ENCODE measurements around the gene TMEM187. TPM values are rescaled to one million over a fixed set of nuclear protein-coding genes. Genes with fewer than 3 reads are reported as not detected.

TMEM187 gene
- total and polyA plus RNA-seq, 12 donors = 4.0 to 29.2 (median 12.9) TPM

DNA sequence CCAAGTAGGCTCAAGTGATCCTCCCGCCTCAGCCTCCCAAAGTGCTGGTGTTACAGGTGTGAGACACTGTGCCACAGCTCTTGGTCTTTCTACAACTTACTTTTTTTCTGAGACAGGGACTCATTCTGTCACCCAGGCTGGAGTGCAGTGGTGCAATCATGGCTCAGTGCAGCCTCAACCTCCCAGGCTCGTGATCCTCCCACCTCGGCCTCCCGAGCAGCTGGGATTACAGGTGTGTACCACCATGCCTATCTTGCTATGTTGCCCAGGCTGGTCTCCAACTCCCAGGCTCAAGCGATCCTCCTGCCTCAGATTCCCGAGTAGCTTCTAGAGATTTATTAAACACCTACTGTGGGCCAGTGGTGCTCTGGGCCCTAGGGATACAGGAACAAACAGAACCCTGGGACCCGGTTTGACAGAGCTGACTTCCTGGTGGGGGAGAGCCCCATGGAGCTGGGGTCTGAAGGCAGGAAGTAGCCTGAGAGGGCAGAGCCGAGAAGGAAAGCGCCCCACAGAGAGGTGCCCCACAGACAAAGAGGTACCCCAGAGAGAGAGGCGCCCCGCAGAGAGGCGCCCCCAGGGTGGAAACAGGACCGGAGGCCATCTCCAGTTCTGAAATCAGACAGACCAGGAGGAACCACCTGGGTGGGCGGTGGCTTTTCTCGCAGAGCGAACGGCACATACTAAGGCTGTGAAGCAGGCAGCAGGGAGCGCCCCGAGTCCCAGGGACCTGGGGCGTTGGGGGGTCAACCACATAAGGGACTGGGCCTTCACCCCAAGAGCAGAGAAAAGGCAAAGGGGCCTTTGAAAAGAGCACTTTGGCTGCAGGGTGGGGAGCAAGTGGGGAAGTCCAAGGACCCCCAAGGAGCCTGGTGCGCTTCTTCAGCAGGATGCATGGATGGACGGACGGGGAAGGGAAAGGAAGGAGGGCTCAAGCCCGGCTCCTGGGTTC is 42.2 kb downstream of the TMEM187 start:
- intact Hi-C loops (cut with DNase I) = no loop called here
- Histone ChIP-seq H3K4me1 (replicated peaks in 1 of 2) (peaks cover 0 to 20% of the 10 kb centered on the region in 2 donors), H3K9me3 (replicated peaks in 1 of 3) (no peaks in the 10 kb centered on the region), H3K27me3 (peaks cover 4% of the 10 kb centered on the region), H3K27ac (no peak overlapping the region), H3K4me3 (no peak overlapping the region), H3K36me3 (replicated peaks in 1 of 2) (peaks cover 0 to 21% of the 10 kb centered on the region in 2 donors)
- TF ChIP-seq POLR2A (IDR thresholded peaks at IDR 0.05) = no peak
- TF ChIP-seq CTCF (IDR thresholded peaks at IDR 0.05) = no peak
- 79 to 100% (median 89%) methylated on average over 5 to 24 of the region's 24 CpGs for WGBS, 4 donors
- DNase-seq = no peak

DNA sequence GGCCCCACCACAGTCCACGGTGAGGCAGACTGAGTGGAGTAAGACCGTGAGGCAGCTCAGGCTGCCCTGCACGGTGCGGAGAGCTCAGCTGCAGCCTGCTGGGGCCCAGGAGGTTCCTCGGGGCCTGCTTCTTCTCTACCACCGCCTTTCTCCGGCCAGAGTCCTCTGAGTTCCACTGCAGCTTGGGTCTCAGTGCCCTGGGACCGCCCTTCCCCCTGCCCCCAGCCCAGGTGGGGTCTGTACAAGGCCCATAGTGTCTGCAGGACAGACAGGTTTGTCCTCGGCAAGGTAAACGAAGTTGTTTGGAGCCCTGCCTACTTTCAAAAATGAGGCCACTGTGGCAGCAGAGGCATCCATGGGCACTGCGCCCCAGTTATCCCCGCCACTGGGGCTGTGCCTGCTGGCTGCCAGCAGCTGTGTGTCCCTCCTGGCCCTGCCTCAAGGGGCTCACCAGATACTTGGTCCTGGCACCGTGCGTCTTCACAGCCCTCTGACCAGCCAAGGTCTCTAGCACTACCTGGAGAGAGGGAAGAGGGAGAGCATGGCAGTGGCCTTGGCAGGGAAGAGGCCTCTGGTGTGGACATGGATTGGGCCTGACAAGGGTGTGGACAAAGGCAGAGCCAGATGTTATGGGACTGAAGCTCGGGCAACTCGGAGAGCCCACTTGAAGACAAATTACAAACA is 43.2 kb downstream of the TMEM187 start:
- H3K9me3 ChIP-seq (replicated peaks in 1 of 3) = no peaks in the 10 kb centered on the region
- peaks cover 0 to 24% of the 10 kb centered on the region in 2 donors for H3K4me1 ChIP-seq (replicated peaks in 1 of 2)
- H3K27ac ChIP-seq = no peak overlapping the region
- TF ChIP-seq POLR2A (IDR thresholded peaks at IDR 0.05) = no peak
- no peak for TF ChIP-seq CTCF (IDR thresholded peaks at IDR 0.05)
- H3K36me3 ChIP-seq (replicated peaks in 1 of 2) = peaks cover 0 to 21% of the 10 kb centered on the region in 2 donors
- WGBS, 4 donors = 26 to 77% (median 73%) methylated on average over 2 to 16 of the region's 16 CpGs
- peaks cover 4% of the 10 kb centered on the region for H3K27me3 ChIP-seq
- intact Hi-C loops (cut with DNase I) = no loop called here
- no peak for DNase-seq
- H3K4me3 ChIP-seq = no peak overlapping the region

DNA sequence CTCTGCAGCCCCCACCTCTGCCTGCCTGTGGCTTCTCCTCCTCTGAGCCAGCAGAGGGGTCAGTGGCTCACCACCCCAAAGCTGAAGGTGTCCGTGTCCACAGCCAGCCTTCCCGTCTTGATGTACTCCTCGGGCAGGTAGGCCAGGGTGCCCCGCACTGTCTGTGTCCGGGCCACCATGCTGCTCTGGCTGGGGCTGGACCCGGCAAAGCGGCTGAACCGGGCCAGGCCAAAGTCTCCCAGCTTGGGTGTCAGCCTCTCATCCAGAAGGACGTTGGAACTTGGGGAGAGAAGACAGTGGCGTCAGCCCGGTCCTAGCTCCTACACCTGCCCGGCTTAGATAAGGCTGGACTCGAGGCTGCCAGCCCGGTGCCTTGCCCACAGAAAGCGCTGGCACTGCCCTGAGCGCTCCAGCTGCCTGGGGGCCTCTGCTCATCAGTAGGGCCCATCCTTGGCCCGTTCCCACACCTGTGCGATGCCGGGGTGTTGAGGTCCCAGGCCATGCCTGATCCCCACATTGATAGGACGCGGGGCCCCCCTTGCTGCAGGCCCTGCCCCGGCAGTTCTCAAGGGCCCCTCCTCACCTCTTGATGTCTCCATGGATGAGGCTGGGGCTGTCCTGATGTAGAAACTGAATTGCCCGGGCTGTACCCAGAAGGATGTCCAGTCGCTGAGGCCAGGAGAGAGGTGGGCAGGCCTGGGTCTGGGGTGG is 44.0 kb downstream of the TMEM187 start:
- Histone ChIP-seq H3K4me1 (replicated peaks in 1 of 2) (peaks cover 0 to 31% of the 10 kb centered on the region in 2 donors), H3K9me3 (replicated peaks in 1 of 3) (no peaks in the 10 kb centered on the region), H3K27ac (no peak overlapping the region), H3K4me3 (no peak overlapping the region), H3K36me3 (replicated peaks in 1 of 2) (peaks cover 0 to 21% of the 10 kb centered on the region in 2 donors), H3K27me3 (peaks cover 4% of the 10 kb centered on the region)
- intact Hi-C loops (cut with DNase I) = no loop called here
- no peak for DNase-seq
- TF ChIP-seq POLR2A (IDR thresholded peaks at IDR 0.05) (no peak), CTCF (IDR thresholded peaks at IDR 0.05) (no peak)
- WGBS, 4 donors = 84 to 94% (median 84%) methylated on average over 10 to 24 of the region's 24 CpGs; no CpG with 5 or more reads in 1 of the 4 donors

All from adrenal gland (tissue), 12 donors.